Measurements from ENCODE around the gene PRRX2.
"Not testable (repeated sequence)": the region's sequence is repeated elsewhere in the genome, so short reads cannot be mapped to it uniquely, and the experiment has no call there.

The PRRX2 gene

GRCh38 chr9:129737479-129738274 is 72.2 kb downstream of the PRRX2 start:
- peak; percentile 85 for DNase-seq

- no peak for DNase-seq
These were observed 74.0 kb downstream of the PRRX2 start for GRCh38 chr9:129739432-129739831.

GRCh38 chr9:129740174-129740573 is 74.7 kb downstream of the PRRX2 start:
- no peak for DNase-seq

GRCh38 chr9:129740666-129741464 is 75.4 kb downstream of the PRRX2 start:
- no peak for DNase-seq

DNA sequence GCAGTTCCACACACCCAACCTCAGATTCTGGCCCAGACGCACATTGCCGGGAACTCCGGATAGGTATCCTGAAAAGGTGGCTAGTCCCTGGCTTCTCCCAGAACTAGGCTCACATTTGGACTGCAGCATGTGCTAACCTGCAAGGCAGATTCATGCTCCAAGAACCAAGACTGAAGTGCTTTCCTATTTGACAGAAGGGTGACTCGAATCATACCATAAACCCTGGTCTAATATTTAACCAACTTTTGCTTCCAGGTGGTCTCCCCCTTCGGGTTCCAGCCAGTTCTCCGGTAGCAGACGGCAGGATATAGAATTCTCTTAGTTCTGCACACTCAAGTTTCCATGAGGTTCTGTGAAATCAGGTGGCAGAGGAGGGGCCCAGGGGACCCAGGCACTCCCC is 79.8 kb downstream of the PRRX2 start:
- no peak for DNase-seq

GRCh38 chr9:129746092-129746777 is 80.8 kb downstream of the PRRX2 start:
- DNase-seq = no peak

DNA sequence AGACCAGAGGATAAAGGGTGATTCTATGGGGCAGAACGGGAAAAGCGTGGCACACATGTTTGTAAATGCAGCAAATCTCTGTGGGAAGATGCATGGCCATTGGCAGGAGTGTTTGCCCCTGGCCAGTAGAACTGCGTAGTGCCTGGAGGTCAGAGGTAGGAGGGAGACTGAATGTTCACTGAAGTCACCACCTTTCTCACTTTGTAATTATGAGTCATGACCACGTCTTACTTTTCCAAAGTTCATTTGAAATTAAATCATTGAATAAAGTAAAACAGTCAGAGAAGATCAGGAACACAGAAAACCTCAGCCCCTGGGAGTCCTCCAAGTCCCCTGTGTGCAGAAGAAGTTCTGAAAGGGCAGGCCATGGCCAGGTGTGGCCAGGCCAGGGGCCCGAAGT is 82.8 kb downstream of the PRRX2 start:
- no peak for DNase-seq

GRCh38 chr9:129749052-129749451 is 83.6 kb downstream of the PRRX2 start:
- not testable (repeated sequence) for DNase-seq

GRCh38 chr9:129749575-129749974 is 84.1 kb downstream of the PRRX2 start:
- DNase-seq = no peak

- DNase-seq = no peak
These were observed 84.7 kb downstream of the PRRX2 start for GRCh38 chr9:129750013-129750638.

GRCh38 chr9:129751841-129752801 is 86.7 kb downstream of the PRRX2 start:
- no peak for DNase-seq

- DNase-seq = peak; percentile 65
These were observed 87.7 kb downstream of the PRRX2 start, which contains the start of gene PTGES for GRCh38 chr9:129752900-129753729. Gene PTGES (minus strand): TSS chr9:129753042. CDS start chr9:129753012, 30 bp downstream.

- DNase-seq = no peak
These were observed 89.7 kb downstream of the PRRX2 start for GRCh38 chr9:129755151-129755550.

GRCh38 chr9:129756191-129756590 is 90.7 kb downstream of the PRRX2 start:
- DNase-seq = no peak

- DNase-seq = no peak
These were observed 91.6 kb downstream of the PRRX2 start for GRCh38 chr9:129757045-129757444.

- DNase-seq = no peak
These were observed 93.9 kb downstream of the PRRX2 start for GRCh38 chr9:129759319-129759718.

DNA sequence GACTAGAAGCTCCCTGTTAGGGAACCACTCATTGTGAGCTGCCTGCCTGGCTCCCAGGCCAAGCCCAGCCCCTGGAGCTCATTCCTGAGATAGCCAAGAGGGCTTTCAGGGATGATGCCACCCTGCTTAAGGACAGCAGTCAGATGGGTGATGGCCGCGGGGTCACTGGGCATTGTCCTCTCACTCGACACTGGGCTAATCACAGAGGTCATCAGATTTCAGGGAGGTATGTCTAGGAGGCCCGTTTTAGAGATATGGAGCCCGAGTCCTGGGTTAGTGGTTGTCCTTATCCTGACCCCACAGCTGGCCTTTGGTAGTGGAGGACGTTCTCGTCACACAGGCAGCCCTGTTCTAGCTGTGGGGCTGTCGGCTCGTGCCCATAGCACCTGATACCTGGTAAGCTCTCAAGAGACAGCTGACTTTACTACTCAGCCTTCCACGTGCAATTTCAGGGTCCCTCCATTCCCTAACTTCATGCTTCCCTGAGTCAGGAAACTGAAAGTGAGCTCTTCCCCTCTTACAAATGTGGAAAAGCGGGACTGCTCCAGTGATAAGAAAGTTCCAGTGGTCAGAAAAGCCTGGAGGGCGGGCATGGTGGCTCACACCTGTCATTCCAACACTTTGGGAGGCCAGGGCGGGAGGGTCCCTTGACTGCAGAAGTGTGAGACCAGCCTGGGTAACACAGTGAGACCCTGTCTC is 94.5 kb downstream of the PRRX2 start:
- DNase-seq = no peak

- not testable (repeated sequence) for DNase-seq
These were observed 95.3 kb downstream of the PRRX2 start for GRCh38 chr9:129760784-129761183.

GRCh38 chr9:129761293-129761900 is 96.0 kb downstream of the PRRX2 start:
- DNase-seq = no peak
